GM21786 (cell line): Measurements from ENCODE around the gene CLASRP.

Experiments used
- ATAC-seq: cut with Tn5 transposase; IDR thresholded peaks from one replicate; pipeline ENCODE4 v1.9.1; 2021; ENCODE audit not compliant: unreplicated experiment

The CLASRP gene

GRCh38 chr19:45019187-45019586 is 19.7 kb upstream of the CLASRP start:
- ATAC-seq, result no peak

DNA sequence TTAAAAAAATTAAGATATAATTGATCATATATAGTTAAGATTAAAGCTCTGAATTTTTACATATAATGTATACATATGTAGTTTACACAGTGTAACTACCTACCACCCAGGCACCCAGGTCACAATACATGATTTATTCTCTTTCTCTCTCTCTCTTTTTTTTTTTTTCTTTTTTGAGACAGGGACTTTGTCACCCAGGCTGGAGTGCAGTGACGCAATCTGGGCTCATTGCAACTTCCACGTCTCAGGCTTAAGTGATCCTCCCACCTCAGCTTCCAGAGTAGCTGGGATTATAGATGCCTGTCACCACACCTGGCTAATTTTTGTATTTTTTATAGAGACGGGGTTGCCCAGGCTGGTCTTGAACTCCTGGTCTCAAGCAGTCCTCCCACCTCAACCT is 18.8 kb upstream of the CLASRP start:
- ATAC-seq, result no peak

- no peak for ATAC-seq
Measured at GRCh38 chr19:45021971-45022370, 16.9 kb upstream of the CLASRP start.

DNA sequence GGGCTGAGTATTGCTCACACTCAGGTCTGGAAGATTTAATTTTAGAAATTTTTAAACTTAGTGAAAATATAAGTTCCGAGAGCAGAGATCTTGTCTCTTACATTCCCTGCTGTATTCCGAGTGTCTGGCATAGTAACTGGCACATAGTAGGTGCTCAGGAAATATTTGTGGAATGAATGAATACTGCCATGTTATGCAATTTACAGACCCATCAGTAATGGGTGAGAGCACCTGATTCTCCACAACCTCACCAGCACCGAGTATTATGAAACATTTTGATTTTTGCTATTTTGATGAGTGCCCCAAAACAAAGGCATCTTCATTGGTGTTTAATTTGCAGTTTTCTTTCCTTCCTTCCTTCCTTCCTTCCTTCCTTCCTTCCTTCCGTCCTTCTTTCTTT is 15.8 kb upstream of the CLASRP start:
- ATAC-seq, result no peak

- ATAC-seq, result no peak
Measured at GRCh38 chr19:45025264-45025663, 13.6 kb upstream of the CLASRP start.

GRCh38 chr19:45027371-45027770 is 11.5 kb upstream of the CLASRP start:
- no peak for ATAC-seq

- ATAC-seq, result no peak
Measured at GRCh38 chr19:45030825-45031224, 8.0 kb upstream of the CLASRP start.

DNA sequence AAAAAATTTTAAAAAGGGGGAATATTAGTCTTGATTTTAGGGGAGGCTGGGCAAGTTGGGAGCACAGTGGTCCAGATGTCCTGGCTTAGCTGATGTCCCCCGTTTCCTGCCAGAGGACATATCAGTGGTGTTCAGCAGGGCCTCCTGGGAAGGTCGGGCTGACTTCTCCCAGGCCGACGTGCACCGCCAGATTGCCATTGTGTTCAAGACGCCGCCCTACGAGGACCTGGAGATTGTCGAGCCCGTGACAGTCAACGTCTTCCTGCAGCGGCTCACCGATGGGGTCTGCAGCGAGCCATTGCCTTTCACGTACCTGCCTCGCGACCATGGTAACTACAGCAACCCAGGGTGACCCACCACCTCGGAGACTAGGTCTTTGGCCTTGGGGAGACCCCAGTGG is 6.4 kb upstream of the CLASRP start:
- no peak for ATAC-seq

DNA sequence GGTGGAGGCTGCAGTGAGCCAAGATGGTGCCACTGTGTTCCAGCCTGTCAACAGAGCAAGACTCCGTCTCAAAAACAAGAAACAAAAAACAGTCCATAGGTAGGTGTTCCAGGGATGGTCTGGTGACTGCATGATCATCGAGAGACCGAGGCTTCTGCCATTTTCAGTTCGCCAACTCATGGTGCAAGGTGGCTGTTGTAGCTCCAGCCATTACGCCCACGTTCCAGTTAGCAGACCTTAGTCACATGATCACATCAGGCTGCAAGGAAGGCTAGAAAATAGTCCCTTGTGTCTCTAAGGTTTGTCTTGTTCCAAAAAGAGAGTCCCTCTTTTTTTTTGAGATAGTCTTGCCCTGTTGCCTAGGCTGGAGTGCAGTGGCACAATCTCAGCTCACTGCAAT is 3.1 kb upstream of the CLASRP start:
- ATAC-seq, result no peak

- no peak for ATAC-seq
Measured at GRCh38 chr19:45037393-45038169, 1.3 kb upstream of the CLASRP start.

DNA sequence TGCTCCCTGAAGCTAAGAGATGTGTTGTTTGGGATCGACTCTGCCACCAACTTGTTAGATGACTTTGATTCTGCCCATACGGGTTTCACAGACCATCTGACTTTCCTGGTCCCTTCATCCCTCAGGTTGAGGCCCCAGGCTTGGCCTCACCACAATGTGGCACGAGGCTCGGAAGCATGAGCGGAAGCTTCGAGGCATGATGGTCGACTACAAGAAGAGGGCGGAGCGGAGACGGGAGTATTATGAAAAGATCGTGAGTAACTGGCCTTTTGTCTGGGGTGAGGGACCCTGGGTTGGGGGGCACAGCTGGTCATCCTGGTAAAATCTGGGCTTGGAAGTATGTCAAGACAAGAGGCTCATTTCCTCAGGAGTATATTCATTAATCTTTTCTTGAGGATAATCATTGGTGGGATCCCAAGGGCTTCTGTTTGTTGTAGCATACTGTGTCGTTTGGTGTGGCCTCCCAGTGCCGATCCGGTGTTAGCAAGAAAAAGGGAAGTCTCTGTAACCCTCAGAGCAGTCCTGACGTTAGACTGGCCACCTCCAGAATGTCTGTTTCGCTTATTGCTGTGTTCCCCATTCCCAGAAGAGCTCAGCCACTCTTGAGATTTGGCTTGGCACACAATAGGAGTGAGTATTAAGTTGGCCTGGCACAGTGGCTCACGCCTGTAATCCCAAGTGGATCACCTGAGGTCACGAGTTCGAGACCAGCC is 1.4 kb downstream of the CLASRP start:
- ATAC-seq, result no peak

DNA sequence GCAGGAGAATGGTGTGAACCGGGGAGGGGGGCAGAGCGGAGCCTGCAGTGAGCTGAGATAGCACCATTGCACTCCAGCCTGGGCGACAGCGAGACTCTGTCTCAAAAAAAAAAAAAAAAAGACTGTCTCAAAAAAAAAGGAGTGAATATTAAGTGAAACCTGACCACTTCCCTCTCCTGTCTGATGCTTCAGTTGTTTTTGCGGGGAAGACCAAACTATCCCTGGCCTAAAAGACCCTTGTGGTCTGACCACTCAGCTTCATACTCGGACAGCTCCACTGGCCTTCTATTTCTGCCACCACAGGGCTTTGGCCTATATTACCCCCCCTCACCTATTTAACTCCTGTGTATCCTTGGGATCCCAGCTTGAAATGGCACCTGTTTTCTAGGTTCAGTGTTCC is 2.3 kb downstream of the CLASRP start:
- ATAC-seq, result no peak

GRCh38 chr19:45045671-45046353 is 7.0 kb downstream of the CLASRP start:
- ATAC-seq, result no peak

DNA sequence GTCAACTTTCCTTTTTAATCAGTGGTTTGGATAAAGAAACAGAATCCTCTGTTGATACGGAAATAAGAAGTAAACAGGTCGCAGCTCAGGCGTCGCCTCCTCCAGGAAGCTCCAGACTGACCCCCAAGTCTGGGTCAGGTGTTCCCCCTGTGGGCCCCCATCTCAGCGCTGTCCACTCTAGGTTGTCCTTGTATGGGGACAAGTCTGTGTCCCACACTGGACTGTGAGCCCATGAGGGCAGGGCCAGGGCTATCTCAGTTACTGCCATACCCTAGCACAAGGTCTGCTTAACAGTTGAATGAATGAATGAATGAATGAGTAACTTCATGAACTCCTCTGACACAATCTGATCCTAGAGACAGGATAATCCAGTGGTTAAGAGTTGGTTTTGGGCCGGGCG is 7.5 kb downstream of the CLASRP start:
- no peak for ATAC-seq

DNA sequence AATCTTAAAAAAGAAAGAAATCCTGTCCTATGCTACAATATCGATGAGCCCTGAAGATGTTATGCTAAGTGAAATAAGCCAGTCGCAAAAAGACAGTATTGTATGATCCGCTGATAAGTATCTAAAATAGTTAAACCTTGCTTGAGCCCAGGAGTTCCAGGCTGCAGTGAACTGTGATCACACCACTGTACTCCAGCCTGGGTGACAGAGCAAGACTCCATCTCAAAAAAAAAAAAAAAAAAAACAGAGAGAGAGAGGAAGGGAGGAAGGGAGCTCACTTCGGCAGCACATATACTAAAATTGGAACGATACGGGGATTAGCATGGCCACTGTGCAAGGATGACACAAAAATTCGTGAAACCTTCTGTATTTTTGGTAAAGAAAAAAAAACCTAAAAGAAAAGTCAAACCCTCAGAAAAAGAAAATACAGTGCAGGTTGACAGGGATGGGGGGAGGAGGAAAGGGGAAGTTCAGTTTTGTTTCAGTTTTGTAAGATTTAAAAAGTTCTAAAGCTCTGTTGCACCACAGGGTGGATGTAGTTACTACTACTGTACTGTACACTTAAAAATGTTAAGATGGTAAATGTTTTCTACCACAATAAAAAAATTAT is 8.4 kb downstream of the CLASRP start:
- ATAC-seq, result no peak

GRCh38 chr19:45049073-45049736 is 10.4 kb downstream of the CLASRP start:
- ATAC-seq, result no peak

DNA sequence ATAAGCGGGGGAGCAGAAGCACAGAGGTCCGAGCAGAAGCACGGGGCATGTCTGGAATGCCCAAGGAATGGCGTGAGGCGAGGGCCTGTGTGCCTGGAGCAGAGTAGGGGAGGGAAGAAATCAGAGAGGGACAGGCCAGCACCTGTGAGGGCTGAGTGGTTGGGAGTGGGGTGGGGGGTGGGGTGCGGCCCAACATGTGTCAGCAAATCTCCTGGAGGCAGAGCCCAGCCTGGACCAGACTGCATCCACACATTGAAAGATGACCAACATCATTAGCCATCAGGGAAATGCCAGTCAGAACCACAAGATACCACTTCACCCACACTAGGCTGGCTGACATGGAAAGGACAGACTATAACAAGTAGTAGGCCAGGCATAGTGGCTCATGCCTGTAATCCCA is 11.2 kb downstream of the CLASRP start:
- ATAC-seq, result no peak

DNA sequence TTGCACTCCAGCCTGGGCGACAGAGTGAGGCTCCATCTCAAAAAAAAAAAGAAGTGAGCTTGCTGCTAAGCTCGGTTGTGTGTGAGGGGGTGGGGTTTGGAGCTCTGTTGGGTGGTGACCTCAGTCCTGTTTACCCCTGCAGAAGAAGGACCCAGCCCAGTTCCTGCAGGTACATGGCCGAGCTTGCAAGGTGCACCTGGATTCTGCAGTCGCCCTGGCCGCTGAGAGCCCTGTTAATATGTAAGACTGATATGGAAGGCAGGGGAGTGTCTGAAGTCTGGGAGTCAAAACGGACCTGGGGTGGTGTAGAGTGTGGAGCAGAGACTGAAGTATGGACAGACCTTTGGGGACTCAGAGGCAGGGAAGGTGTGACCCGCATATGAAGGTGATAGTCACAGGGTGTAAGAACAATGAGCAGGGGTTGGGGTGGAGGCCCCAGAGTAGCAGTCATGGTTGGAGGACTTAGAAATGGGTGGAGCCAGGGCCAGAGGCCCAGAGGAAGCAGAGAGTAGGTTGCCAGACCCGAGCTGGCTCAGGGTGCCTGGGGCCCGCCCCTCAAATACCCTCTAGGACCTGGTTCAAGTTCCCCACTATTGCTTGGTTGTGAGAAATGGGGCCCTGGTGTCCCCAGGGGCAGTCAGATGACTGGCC is 13.2 kb downstream of the CLASRP start:
- ATAC-seq, result no peak

- ATAC-seq, result no peak
Measured at GRCh38 chr19:45056831-45057230, 18.0 kb downstream of the CLASRP start.

DNA sequence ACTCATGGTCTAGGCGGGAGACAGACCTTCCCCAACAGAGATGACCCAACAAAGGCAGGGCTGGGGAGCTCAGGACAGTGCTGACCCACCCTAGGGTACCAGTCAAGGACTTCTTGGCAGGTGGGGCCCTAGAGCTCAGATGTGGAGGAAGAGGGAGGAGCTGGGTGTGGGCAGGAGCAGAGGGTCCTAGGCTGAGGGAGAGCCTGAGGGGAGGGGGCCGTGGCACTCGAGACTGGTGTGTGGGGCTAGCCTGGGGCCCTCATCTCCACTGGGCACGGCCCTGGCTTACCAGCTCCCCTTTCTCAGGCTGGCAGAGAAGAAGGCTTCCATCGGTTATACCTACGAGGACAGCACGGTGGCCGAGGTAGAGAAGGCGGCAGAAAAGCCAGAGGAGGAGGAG is 18.6 kb downstream of the CLASRP start:
- ATAC-seq, result no peak
